ENCODE results near the gene PCYOX1L.

DNA sequence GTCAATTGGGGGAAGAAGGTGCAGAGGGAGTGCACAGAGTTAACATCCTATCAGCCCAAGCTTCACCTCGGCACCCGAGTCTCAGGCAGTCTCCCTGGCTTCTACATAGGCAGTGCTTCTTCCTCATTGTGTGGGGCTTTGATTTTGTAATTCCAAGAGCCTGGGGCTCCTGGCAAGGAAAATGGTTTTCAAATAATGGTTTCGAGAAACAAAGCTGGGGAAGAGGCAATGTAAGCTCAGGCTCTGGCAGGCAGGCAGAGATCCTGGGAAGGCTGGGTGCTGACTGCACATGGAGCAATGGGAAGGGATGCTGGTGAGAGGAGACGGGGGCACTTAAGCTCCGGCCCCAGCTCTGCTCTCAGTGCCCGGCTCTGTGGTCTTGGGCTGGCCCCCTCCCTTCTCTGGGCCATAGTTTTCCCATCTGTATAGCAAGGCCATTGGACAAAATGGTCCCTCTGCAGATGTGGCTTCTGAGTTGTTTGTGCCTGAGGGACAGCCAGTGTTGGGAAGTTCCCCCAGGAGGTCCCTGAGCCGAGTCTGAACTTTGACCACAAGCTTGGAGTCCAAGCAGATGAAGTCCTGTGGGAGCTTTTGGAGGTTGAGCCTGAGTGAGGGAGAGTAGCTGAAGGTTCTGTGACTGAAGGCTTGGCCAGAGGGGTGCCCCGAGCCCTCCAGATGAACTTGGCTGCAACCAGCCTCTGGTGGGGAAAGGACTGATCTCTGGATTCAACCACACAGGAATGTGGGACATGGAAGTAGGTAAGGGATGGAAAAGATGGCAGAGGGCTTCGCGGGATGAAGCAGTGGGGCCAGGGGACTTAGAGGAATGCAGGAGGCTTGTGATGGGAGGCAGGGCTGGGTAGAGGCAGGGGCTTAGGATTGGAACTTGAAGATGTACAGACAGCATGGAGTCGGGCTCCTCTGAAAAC lies 49.7 kb downstream of the PCYOX1L start:
- TF ChIP-seq, protein P1, sequence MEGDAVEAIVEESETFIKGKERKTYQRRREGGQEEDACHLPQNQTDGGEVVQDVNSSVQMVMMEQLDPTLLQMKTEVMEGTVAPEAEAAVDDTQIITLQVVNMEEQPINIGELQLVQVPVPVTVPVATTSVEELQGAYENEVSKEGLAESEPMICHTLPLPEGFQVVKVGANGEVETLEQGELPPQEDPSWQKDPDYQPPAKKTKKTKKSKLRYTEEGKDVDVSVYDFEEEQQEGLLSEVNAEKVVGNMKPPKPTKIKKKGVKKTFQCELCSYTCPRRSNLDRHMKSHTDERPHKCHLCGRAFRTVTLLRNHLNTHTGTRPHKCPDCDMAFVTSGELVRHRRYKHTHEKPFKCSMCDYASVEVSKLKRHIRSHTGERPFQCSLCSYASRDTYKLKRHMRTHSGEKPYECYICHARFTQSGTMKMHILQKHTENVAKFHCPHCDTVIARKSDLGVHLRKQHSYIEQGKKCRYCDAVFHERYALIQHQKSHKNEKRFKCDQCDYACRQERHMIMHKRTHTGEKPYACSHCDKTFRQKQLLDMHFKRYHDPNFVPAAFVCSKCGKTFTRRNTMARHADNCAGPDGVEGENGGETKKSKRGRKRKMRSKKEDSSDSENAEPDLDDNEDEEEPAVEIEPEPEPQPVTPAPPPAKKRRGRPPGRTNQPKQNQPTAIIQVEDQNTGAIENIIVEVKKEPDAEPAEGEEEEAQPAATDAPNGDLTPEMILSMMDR (IDR thresholded peaks at IDR 0.05; ENCODE audit: low read depth, low read length), result no peak
- no peak for TF ChIP-seq EZH2phosphoT487 (IDR thresholded peaks at IDR 0.05; ENCODE audit: low read depth)
